K562 (cell line): ENCODE measurements around the gene PLCB3. TPM values are rescaled to one million over a fixed set of nuclear protein-coding genes. Genes with fewer than 3 reads are reported as not detected.

Source experiments
- ARID1B ChIP-seq: fragments of 450-650 bp; IDR thresholded peaks from 2 replicates; pipeline ENCODE4 v1.6.1; 2016; ENCODE audit warnings: antibody characterized with exemption, mild to moderate bottlenecking, inconsistent platforms
- EZH2 ChIP-seq: IDR thresholded peaks from 2 replicates; pipeline ENCODE4 v1.6.1; 2012; ENCODE audit warnings: low read depth, mild to moderate bottlenecking, inconsistent platforms, low read length, borderline replicate concordance
- KDM4B ChIP-seq, 2 experiments: fragments of 450-650 bp in 1 of 2; sonication (generic) in 1 of 2; IDR thresholded peaks; 2 replicates each; pipeline ENCODE4 v1.6.1; 2016 to 2017; ENCODE audit warnings: borderline replicate concordance in 2 of 2, antibody characterized with exemption in 1 of 2, low read depth in 1 of 2, mild to moderate bottlenecking in 1 of 2
- RFX5 ChIP-seq: IDR thresholded peaks from 2 replicates; pipeline ENCODE4 v1.6.1; 2011; ENCODE audit warnings: low read depth, mild to moderate bottlenecking, improper control_type of control experiment, low read length
- ZC3H11A ChIP-seq: IDR thresholded peaks from 2 replicates; pipeline ENCODE4 v1.6.1; 2012; ENCODE audit warnings: low read depth, low read length, improper control_type of control experiment
- ZNF561 ChIP-seq: fragments of 450-650 bp; formaldehyde crosslinking; conservative IDR thresholded peaks from 2 replicates; pipeline ENCODE4 v1.4.0; 2020; ENCODE audit warnings: mild to moderate bottlenecking, moderate library complexity
- polyA plus RNA-seq, 8 experiments: library from polyadenylated mRNA; depleted of rRNA in 4 of 8; stranded (reverse) in 5 of 8; unstranded in 3 of 8; fragments of >200 nt; fragmentation: Nextera tagmentation in 2 of 8; fragmentation: Illumina TruSeq in 1 of 8; extraction: Ambion mirVana in 2 of 8; extraction: Trizol in 1 of 8; gene quantifications; 2 replicates each; pipeline versions ENCODE4 v1.2.1 to v1.2.3, GENCODE V29; 2011 to 2014; ENCODE audit warnings: inconsistent platforms in 1 of 8, missing spikeins in 1 of 8
- total RNA-seq, 7 experiments: library from RNA; depleted of rRNA in 6 of 7; stranded (reverse); fragments of >200 nt in 6 of 7; fragmentation: Illumina TruSeq in 2 of 7; extraction: Trizol in 2 of 7; gene quantifications; 2 replicates each; pipeline versions ENCODE4 v1.2.1 to v1.2.3, GENCODE V29; 2011 to 2021; ENCODE audit warnings: low replicate concordance in 1 of 7
- TF ChIP-seq, protein P1 (sequence below): fragments of 450-650 bp; IDR thresholded peaks from 2 replicates; pipeline ENCODE4 v1.6.1; 2016; ENCODE audit warnings: mild to moderate bottlenecking, moderate library complexity
- TF ChIP-seq, protein P2 (sequence below): fragments of 250-450 bp; sonication (Bioruptor Pico); IDR thresholded peaks from 2 replicates; pipeline ENCODE4 v1.9.0; 2021; ENCODE audit warnings: mild to moderate bottlenecking, inconsistent platforms
- TF ChIP-seq, protein P3 (sequence below), 2 experiments: IDR thresholded peaks; 2 replicates each; pipeline ENCODE4 v1.6.1; 2012; ENCODE audit warnings: improper control_type of control experiment in 2 of 2, low read depth in 2 of 2, low read length in 2 of 2, borderline replicate concordance in 1 of 2

Gene PLCB3
- total and polyA plus RNA-seq, 9 of the 15 experiments (the other 6 are each of a cell fraction or from before 2014, with no cell fraction given) = 0.31 to 44.8 (median 14.6) TPM

DNA sequence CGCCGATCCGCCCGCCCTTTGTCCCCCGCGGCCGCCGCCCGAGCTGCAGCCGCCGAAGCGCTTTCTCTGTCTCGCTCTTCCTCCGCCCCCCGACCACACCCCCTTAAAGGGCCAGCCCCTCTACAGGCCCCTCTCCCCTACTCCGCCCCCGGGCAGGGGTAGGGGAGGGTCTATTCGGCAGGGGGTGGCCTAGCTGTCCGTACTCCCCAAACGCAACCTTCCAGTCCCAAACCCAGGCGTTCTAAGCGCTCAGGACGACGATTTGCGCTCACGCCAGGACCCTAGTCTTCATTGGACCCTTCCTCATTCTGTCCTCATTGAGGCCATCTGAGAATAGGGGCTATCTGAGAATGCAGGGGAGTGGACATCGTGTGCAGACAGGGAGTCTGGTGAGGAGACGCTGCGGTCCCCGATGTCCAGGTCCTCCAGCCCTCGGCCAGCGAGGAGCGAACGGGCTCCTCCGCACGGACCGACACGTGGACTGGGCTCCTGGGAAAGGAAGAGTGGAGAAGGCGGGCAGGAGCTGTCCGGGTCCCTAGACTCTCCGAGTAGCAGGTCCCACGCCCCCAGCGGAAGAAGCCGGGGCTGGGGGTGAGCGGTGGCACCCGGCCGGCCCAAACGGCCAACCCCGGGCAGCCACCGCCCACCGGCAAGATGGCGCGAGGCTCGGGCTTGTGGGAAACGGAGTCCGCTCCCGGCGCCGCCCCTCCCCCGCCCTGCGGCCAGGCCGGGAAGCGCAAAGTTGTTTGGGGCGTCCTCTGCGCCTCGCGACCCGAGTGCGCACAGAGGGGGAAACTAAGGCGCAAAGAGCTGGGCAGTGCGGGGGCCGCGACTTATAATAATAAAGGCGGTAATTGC is 4.2 kb upstream of the PLCB3 start, which contains the start of gene PPP1R14B (continued):
- TF ChIP-seq, protein P1, sequence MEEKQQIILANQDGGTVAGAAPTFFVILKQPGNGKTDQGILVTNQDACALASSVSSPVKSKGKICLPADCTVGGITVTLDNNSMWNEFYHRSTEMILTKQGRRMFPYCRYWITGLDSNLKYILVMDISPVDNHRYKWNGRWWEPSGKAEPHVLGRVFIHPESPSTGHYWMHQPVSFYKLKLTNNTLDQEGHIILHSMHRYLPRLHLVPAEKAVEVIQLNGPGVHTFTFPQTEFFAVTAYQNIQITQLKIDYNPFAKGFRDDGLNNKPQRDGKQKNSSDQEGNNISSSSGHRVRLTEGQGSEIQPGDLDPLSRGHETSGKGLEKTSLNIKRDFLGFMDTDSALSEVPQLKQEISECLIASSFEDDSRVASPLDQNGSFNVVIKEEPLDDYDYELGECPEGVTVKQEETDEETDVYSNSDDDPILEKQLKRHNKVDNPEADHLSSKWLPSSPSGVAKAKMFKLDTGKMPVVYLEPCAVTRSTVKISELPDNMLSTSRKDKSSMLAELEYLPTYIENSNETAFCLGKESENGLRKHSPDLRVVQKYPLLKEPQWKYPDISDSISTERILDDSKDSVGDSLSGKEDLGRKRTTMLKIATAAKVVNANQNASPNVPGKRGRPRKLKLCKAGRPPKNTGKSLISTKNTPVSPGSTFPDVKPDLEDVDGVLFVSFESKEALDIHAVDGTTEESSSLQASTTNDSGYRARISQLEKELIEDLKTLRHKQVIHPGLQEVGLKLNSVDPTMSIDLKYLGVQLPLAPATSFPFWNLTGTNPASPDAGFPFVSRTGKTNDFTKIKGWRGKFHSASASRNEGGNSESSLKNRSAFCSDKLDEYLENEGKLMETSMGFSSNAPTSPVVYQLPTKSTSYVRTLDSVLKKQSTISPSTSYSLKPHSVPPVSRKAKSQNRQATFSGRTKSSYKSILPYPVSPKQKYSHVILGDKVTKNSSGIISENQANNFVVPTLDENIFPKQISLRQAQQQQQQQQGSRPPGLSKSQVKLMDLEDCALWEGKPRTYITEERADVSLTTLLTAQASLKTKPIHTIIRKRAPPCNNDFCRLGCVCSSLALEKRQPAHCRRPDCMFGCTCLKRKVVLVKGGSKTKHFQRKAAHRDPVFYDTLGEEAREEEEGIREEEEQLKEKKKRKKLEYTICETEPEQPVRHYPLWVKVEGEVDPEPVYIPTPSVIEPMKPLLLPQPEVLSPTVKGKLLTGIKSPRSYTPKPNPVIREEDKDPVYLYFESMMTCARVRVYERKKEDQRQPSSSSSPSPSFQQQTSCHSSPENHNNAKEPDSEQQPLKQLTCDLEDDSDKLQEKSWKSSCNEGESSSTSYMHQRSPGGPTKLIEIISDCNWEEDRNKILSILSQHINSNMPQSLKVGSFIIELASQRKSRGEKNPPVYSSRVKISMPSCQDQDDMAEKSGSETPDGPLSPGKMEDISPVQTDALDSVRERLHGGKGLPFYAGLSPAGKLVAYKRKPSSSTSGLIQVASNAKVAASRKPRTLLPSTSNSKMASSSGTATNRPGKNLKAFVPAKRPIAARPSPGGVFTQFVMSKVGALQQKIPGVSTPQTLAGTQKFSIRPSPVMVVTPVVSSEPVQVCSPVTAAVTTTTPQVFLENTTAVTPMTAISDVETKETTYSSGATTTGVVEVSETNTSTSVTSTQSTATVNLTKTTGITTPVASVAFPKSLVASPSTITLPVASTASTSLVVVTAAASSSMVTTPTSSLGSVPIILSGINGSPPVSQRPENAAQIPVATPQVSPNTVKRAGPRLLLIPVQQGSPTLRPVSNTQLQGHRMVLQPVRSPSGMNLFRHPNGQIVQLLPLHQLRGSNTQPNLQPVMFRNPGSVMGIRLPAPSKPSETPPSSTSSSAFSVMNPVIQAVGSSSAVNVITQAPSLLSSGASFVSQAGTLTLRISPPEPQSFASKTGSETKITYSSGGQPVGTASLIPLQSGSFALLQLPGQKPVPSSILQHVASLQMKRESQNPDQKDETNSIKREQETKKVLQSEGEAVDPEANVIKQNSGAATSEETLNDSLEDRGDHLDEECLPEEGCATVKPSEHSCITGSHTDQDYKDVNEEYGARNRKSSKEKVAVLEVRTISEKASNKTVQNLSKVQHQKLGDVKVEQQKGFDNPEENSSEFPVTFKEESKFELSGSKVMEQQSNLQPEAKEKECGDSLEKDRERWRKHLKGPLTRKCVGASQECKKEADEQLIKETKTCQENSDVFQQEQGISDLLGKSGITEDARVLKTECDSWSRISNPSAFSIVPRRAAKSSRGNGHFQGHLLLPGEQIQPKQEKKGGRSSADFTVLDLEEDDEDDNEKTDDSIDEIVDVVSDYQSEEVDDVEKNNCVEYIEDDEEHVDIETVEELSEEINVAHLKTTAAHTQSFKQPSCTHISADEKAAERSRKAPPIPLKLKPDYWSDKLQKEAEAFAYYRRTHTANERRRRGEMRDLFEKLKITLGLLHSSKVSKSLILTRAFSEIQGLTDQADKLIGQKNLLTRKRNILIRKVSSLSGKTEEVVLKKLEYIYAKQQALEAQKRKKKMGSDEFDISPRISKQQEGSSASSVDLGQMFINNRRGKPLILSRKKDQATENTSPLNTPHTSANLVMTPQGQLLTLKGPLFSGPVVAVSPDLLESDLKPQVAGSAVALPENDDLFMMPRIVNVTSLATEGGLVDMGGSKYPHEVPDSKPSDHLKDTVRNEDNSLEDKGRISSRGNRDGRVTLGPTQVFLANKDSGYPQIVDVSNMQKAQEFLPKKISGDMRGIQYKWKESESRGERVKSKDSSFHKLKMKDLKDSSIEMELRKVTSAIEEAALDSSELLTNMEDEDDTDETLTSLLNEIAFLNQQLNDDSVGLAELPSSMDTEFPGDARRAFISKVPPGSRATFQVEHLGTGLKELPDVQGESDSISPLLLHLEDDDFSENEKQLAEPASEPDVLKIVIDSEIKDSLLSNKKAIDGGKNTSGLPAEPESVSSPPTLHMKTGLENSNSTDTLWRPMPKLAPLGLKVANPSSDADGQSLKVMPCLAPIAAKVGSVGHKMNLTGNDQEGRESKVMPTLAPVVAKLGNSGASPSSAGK = peak; percentile 95
- TF ChIP-seq, protein P2, sequence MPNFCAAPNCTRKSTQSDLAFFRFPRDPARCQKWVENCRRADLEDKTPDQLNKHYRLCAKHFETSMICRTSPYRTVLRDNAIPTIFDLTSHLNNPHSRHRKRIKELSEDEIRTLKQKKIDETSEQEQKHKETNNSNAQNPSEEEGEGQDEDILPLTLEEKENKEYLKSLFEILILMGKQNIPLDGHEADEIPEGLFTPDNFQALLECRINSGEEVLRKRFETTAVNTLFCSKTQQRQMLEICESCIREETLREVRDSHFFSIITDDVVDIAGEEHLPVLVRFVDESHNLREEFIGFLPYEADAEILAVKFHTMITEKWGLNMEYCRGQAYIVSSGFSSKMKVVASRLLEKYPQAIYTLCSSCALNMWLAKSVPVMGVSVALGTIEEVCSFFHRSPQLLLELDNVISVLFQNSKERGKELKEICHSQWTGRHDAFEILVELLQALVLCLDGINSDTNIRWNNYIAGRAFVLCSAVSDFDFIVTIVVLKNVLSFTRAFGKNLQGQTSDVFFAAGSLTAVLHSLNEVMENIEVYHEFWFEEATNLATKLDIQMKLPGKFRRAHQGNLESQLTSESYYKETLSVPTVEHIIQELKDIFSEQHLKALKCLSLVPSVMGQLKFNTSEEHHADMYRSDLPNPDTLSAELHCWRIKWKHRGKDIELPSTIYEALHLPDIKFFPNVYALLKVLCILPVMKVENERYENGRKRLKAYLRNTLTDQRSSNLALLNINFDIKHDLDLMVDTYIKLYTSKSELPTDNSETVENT (CRISPR knock-in tag) = no peak; the same call in 1 of the 2 replicates
- no peak for TF ChIP-seq ZC3H11A
- no peak for TF ChIP-seq EZH2
- TF ChIP-seq, protein P3, sequence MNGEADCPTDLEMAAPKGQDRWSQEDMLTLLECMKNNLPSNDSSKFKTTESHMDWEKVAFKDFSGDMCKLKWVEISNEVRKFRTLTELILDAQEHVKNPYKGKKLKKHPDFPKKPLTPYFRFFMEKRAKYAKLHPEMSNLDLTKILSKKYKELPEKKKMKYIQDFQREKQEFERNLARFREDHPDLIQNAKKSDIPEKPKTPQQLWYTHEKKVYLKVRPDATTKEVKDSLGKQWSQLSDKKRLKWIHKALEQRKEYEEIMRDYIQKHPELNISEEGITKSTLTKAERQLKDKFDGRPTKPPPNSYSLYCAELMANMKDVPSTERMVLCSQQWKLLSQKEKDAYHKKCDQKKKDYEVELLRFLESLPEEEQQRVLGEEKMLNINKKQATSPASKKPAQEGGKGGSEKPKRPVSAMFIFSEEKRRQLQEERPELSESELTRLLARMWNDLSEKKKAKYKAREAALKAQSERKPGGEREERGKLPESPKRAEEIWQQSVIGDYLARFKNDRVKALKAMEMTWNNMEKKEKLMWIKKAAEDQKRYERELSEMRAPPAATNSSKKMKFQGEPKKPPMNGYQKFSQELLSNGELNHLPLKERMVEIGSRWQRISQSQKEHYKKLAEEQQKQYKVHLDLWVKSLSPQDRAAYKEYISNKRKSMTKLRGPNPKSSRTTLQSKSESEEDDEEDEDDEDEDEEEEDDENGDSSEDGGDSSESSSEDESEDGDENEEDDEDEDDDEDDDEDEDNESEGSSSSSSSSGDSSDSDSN (IDR thresholded peaks at IDR 0.05; ENCODE audit: borderline replicate concordance in 1 of 2, low read depth in 2 of 2, low read length in 2 of 2) = peak; percentile 69 to 73; a peak in 2 of 4 replicates
- TF ChIP-seq ZNF561 (CRISPR knock-in tag) = no peak
- no peak; the same call in 1 of the 2 replicates for TF ChIP-seq ARID1B
- TF ChIP-seq RFX5 = no peak
- TF ChIP-seq KDM4B (IDR thresholded peaks at IDR 0.05; ENCODE audit: borderline replicate concordance in 2 of 2, low read depth in 1 of 2) = peak in 1 of 2 experiments; percentile 57; a peak in 2 of 4 replicates
